ENCODE data around the gene SLC34A1. TPM values are rescaled to one million over a fixed set of nuclear protein-coding genes. Genes with fewer than 3 reads are reported as not detected.

Gene SLC34A1
- total and polyA plus RNA-seq, 2 of the 13 experiments (the other 11 are each of a cell fraction or from before 2014, with no cell fraction given) = 0.03 to 0.20 TPM

DNA sequence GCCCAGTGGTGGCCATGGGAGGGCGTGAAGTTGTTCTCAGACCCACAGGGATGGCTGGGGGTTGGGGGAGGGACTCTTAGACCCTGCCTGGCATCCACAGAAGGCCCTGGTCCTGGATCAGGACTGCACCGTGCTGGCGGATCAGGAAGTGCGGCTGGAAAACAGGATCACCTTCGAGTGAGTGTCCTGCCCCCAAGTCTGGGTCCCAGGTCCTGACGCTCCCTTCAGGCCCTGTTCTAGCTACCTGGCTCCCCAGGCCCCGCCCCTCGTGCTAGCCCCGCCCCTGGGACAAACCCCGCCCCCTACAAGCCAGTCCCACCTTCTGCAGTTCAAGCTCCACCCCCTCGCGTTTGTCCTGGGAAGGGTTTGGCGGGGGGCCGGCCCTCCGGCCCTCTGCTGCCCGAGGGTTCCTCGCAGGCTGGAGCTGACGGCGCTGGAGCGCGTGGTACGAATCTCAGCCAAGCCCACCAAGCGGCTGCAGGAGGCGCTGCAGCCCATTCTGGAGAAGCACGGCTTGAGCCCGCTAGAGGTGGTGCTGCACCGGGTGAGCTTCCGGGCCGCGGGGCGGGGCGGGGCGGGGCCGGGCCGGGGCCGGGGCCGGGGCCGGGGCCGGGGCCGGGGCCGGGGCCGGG, 13.6 kb upstream of the SLC34A1 start (continued):
- TF ChIP-seq KLF11 (CRISPR knock-in tag; IDR thresholded peaks at IDR 0.05) (peak; percentile 60; the same call in 1 of the 2 replicates), ZNF432 (CRISPR knock-in tag; IDR thresholded peaks at IDR 0.05; ENCODE audit: borderline replicate concordance) (no peak), CENPX (CRISPR knock-in tag; IDR thresholded peaks at IDR 0.05) (no peak), ZNF33B (CRISPR knock-in tag; IDR thresholded peaks at IDR 0.05) (no peak), ZNF263 (CRISPR knock-in tag; IDR thresholded peaks at IDR 0.05) (no peak), REPIN1 (CRISPR knock-in tag; IDR thresholded peaks at IDR 0.05; ENCODE audit: borderline replicate concordance, low read depth) (peak; percentile 67; the same call in 1 of the 2 replicates), NFIC (IDR thresholded peaks at IDR 0.05; ENCODE audit: low read length) (no peak), ZNF3 (CRISPR knock-in tag; IDR thresholded peaks at IDR 0.05) (no peak), ZBTB20 (CRISPR knock-in tag; IDR thresholded peaks at IDR 0.05; ENCODE audit: borderline replicate concordance, low read depth) (no peak)
- TF ChIP-seq, protein P1, sequence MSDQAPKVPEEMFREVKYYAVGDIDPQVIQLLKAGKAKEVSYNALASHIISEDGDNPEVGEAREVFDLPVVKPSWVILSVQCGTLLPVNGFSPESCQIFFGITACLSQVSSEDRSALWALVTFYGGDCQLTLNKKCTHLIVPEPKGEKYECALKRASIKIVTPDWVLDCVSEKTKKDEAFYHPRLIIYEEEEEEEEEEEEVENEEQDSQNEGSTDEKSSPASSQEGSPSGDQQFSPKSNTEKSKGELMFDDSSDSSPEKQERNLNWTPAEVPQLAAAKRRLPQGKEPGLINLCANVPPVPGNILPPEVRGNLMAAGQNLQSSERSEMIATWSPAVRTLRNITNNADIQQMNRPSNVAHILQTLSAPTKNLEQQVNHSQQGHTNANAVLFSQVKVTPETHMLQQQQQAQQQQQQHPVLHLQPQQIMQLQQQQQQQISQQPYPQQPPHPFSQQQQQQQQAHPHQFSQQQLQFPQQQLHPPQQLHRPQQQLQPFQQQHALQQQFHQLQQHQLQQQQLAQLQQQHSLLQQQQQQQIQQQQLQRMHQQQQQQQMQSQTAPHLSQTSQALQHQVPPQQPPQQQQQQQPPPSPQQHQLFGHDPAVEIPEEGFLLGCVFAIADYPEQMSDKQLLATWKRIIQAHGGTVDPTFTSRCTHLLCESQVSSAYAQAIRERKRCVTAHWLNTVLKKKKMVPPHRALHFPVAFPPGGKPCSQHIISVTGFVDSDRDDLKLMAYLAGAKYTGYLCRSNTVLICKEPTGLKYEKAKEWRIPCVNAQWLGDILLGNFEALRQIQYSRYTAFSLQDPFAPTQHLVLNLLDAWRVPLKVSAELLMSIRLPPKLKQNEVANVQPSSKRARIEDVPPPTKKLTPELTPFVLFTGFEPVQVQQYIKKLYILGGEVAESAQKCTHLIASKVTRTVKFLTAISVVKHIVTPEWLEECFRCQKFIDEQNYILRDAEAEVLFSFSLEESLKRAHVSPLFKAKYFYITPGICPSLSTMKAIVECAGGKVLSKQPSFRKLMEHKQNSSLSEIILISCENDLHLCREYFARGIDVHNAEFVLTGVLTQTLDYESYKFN (CRISPR knock-in tag; conservative IDR thresholded peaks at IDR 0.05) = no peak
- TF ChIP-seq, protein P2, sequence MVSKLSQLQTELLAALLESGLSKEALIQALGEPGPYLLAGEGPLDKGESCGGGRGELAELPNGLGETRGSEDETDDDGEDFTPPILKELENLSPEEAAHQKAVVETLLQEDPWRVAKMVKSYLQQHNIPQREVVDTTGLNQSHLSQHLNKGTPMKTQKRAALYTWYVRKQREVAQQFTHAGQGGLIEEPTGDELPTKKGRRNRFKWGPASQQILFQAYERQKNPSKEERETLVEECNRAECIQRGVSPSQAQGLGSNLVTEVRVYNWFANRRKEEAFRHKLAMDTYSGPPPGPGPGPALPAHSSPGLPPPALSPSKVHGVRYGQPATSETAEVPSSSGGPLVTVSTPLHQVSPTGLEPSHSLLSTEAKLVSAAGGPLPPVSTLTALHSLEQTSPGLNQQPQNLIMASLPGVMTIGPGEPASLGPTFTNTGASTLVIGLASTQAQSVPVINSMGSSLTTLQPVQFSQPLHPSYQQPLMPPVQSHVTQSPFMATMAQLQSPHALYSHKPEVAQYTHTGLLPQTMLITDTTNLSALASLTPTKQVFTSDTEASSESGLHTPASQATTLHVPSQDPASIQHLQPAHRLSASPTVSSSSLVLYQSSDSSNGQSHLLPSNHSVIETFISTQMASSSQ (IDR thresholded peaks at IDR 0.05; ENCODE audit: low read depth) = no peak
- TF ChIP-seq, protein P2 (CRISPR knock-in tag; IDR thresholded peaks at IDR 0.05; ENCODE audit: borderline replicate concordance) = 0 out of 2 replicates have a peak, but pooled peaks have one; percentile 58
- TF ChIP-seq, protein P3, sequence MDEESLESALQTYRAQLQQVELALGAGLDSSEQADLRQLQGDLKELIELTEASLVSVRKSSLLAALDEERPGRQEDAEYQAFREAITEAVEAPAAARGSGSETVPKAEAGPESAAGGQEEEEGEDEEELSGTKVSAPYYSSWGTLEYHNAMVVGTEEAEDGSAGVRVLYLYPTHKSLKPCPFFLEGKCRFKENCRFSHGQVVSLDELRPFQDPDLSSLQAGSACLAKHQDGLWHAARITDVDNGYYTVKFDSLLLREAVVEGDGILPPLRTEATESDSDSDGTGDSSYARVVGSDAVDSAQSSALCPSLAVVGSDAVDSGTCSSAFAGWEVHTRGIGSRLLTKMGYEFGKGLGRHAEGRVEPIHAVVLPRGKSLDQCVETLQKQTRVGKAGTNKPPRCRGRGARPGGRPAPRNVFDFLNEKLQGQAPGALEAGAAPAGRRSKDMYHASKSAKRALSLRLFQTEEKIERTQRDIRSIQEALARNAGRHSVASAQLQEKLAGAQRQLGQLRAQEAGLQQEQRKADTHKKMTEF (CRISPR knock-in tag; IDR thresholded peaks at IDR 0.05) = peak; percentile 35; the same call in 1 of the 2 replicates
- TF ChIP-seq, protein P4, sequence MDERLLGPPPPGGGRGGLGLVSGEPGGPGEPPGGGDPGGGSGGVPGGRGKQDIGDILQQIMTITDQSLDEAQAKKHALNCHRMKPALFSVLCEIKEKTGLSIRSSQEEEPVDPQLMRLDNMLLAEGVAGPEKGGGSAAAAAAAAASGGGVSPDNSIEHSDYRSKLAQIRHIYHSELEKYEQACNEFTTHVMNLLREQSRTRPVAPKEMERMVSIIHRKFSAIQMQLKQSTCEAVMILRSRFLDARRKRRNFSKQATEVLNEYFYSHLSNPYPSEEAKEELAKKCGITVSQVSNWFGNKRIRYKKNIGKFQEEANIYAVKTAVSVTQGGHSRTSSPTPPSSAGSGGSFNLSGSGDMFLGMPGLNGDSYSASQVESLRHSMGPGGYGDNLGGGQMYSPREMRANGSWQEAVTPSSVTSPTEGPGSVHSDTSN (CRISPR knock-in tag; IDR thresholded peaks at IDR 0.05) = no peak
- TF ChIP-seq, protein P5, sequence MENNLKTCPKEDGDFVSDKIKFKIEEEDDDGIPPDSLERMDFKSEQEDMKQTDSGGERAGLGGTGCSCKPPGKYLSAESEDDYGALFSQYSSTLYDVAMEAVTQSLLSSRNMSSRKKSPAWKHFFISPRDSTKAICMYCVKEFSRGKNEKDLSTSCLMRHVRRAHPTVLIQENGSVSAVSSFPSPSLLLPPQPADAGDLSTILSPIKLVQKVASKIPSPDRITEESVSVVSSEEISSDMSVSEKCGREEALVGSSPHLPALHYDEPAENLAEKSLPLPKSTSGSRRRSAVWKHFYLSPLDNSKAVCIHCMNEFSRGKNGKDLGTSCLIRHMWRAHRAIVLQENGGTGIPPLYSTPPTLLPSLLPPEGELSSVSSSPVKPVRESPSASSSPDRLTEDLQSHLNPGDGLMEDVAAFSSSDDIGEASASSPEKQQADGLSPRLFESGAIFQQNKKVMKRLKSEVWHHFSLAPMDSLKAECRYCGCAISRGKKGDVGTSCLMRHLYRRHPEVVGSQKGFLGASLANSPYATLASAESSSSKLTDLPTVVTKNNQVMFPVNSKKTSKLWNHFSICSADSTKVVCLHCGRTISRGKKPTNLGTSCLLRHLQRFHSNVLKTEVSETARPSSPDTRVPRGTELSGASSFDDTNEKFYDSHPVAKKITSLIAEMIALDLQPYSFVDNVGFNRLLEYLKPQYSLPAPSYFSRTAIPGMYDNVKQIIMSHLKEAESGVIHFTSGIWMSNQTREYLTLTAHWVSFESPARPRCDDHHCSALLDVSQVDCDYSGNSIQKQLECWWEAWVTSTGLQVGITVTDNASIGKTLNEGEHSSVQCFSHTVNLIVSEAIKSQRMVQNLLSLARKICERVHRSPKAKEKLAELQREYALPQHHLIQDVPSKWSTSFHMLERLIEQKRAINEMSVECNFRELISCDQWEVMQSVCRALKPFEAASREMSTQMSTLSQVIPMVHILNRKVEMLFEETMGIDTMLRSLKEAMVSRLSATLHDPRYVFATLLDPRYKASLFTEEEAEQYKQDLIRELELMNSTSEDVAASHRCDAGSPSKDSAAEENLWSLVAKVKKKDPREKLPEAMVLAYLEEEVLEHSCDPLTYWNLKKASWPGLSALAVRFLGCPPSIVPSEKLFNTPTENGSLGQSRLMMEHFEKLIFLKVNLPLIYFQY (CRISPR knock-in tag; IDR thresholded peaks at IDR 0.05; ENCODE audit: borderline replicate concordance) = peak; percentile 91
